ENCODE data around the gene RFX1.

DNA sequence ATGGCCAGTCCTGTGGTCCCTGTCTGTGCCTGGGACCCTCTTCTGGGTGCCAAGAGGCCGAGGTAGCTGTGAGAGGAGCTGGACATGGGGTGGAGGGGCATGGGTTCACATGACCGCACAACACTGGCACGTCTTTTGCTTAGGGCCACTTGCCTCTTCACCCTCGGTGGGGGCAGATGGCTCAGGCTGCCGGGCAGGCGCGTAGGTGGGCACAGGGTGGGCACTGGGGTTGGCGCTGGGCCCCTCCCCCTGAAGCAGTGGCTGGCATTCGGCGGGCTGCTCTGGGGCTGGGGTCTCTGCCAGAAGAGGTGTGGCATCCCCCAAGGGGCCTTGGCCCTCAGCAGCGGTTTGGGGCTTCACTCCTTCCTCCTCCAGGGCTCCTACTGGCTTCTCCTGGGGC is 47.4 kb upstream of the RFX1 start:
- TF ChIP-seq POLR2AphosphoS5 (IDR thresholded peaks at IDR 0.05; ENCODE audit: low read depth, low read length) (no peak), SIN3A (IDR thresholded peaks at IDR 0.05; ENCODE audit: borderline replicate concordance, insufficient read depth, low read length) (no peak), TAF1 (IDR thresholded peaks at IDR 0.05; ENCODE audit: borderline replicate concordance, insufficient read depth, low read length) (no peak)
- TF ChIP-seq, protein P1, sequence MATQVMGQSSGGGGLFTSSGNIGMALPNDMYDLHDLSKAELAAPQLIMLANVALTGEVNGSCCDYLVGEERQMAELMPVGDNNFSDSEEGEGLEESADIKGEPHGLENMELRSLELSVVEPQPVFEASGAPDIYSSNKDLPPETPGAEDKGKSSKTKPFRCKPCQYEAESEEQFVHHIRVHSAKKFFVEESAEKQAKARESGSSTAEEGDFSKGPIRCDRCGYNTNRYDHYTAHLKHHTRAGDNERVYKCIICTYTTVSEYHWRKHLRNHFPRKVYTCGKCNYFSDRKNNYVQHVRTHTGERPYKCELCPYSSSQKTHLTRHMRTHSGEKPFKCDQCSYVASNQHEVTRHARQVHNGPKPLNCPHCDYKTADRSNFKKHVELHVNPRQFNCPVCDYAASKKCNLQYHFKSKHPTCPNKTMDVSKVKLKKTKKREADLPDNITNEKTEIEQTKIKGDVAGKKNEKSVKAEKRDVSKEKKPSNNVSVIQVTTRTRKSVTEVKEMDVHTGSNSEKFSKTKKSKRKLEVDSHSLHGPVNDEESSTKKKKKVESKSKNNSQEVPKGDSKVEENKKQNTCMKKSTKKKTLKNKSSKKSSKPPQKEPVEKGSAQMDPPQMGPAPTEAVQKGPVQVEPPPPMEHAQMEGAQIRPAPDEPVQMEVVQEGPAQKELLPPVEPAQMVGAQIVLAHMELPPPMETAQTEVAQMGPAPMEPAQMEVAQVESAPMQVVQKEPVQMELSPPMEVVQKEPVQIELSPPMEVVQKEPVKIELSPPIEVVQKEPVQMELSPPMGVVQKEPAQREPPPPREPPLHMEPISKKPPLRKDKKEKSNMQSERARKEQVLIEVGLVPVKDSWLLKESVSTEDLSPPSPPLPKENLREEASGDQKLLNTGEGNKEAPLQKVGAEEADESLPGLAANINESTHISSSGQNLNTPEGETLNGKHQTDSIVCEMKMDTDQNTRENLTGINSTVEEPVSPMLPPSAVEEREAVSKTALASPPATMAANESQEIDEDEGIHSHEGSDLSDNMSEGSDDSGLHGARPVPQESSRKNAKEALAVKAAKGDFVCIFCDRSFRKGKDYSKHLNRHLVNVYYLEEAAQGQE (IDR thresholded peaks at IDR 0.05; ENCODE audit: insufficient read depth in 1 of 2, low read depth in 2 of 2, low read length in 2 of 2), result no peak

All from PFSK-1 (cell line).